Mesodermal cell (in vitro differentiated cells): Measurements from ENCODE around the gene ACACA.

ENCODE experiments used
- H3K27ac ChIP-seq: 2 replicates; pipeline ENCODE4 v1.7.0; 2013; ENCODE audit warnings: mild to moderate bottlenecking, low read depth, low read length, moderate library complexity; ENCODE audit not compliant: severe bottlenecking
- H3K36me3 ChIP-seq: 2 replicates; pipeline ENCODE4 v1.7.1; 2013; ENCODE audit warnings: mild to moderate bottlenecking, low read length, moderate library complexity; ENCODE audit not compliant: control insufficient read depth, insufficient read depth
- H3K4me1 ChIP-seq: one replicate; pipeline ENCODE4 v1.7.1; 2013; ENCODE audit warnings: mild to moderate bottlenecking, low read length; ENCODE audit not compliant: insufficient read depth, control insufficient read depth, poor library complexity, severe bottlenecking
- H3K4me3 ChIP-seq: 2 replicates; pipeline ENCODE4 v1.7.0; 2013; ENCODE audit warnings: low read length, control low read depth, mild to moderate bottlenecking; ENCODE audit not compliant: insufficient read depth, poor library complexity, severe bottlenecking; ENCODE audit errors: extremely low read depth
- H3K9me3 ChIP-seq: 2 replicates; pipeline ENCODE4 v1.7.1; 2013; ENCODE audit warnings: mild to moderate bottlenecking, low read length, moderate library complexity; ENCODE audit not compliant: control insufficient read depth
- WGBS, 2 experiments: methylation state at CpG; one replicate each; pipeline ENCODE4 v1.1.5; 2013; ENCODE audit warnings: missing lambda C conversion rate in 2 of 2; ENCODE audit not compliant: insufficient coverage in 2 of 2; 5-methylcytosine and 5-hydroxymethylcytosine counted together

Gene ACACA

DNA sequence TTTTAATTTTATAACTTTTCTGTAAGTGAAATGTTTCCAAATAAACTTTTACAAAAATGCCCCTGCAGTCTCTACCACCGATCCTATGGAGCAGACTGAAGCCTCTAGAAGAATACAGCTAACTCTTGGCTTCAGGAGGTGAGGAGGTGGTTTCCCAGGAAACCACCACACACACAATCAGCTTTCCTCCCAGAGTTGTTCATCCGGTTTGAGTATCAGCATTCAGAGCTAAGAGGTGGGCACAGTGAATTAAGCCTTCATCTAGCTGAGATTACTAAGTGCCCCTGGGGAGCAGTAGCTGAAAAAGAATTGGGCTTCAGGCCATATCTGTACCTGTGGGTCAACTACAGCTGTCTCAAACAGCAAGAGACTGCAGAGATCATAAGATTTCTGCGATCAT, 318.2 kb downstream of the ACACA start:
- Histone ChIP-seq H3K4me3 (no peak overlapping the region), H3K4me1 (peaks cover 16% of the 10 kb centered on the region), H3K36me3 (peaks cover 76% of the 10 kb centered on the region), H3K27ac (no peak overlapping the region), H3K9me3 (no peaks in the 10 kb centered on the region)
- 86 to 100% methylated on average over 1 of the region's 3 CpGs for WGBS, 2 experiments

DNA sequence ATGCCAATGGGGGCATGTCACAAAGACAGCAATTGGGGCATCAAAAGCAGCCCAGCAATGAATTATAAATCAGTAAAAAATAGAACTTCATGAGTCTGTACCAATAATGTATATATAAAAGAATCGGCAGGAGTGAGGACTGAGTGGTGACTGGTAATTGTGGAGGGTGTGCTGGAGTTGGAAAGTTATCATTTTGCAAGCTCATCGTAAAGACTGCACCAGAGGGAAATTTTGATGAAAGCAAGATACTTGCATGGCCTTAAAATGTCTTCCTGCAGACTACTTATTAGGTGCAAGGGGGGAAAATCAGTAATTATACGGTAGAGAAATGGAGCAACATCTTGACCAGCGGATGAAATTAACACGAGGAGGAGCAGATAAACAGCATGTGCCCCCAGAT, 319.0 kb downstream of the ACACA start:
- H3K27ac ChIP-seq = no peak overlapping the region
- peaks cover 68% of the 10 kb centered on the region for H3K36me3 ChIP-seq
- WGBS, 2 experiments = 91 to 94% methylated on average over 3 to 5 of the region's 5 CpGs
- H3K4me3 ChIP-seq = no peak overlapping the region
- no peaks in the 10 kb centered on the region for H3K9me3 ChIP-seq
- peaks cover 19% of the 10 kb centered on the region for H3K4me1 ChIP-seq

DNA sequence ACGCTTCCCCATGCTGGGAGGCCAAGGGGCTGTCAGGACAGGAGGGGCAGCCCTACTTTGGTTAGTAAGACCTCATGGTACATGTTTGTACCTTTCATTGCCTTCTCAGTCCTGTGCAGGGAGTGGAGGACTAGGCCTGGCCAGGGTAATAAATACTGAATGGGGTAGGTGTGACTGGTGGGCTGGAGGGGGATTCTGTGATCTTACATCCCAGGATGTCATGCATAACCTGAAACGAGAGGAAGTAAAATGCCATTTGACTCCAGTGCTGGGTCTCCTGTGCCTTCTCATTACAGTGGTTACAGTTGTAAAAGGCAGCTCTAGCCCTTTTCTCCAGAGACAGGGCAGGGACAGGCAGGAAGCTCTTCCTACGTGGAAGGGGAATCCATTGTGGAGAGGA, 319.7 kb downstream of the ACACA start:
- Histone ChIP-seq H3K9me3 (no peaks in the 10 kb centered on the region), H3K27ac (no peak overlapping the region), H3K36me3 (peaks cover 63% of the 10 kb centered on the region), H3K4me1 (peaks cover 20% of the 10 kb centered on the region), H3K4me3 (no peak overlapping the region)
- WGBS, 2 experiments = 94 to 95% methylated on average over 3 of the region's 3 CpGs

DNA sequence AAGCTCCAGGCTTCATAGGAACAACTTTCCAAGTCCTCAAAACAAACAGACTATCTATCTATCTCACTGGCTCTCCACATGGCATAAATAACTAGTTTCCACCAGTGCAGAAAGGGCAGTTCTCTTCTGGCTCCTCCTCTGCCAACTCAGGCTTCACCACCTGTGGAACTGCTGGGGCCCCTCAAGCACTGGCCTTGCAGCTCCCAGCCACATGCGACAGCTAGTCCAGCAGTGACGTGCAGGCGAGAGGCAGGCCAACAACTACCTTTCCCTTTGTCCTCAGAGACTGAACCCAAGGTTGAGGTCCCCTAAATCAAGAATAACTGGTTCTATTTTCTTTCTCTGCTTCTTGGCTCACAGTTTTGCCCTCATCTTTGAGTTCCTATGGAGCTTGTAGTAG, 320.3 kb downstream of the ACACA start:
- 100% methylated on average over 3 of the region's 3 CpGs; no CpG with 5 or more reads in 1 of the 2 experiments for WGBS, 2 experiments
- no peak overlapping the region for H3K27ac ChIP-seq
- peaks cover 16% of the 10 kb centered on the region for H3K4me1 ChIP-seq
- no peak overlapping the region for H3K4me3 ChIP-seq
- H3K36me3 ChIP-seq = peaks cover 63% of the 10 kb centered on the region
- H3K9me3 ChIP-seq = no peaks in the 10 kb centered on the region

DNA sequence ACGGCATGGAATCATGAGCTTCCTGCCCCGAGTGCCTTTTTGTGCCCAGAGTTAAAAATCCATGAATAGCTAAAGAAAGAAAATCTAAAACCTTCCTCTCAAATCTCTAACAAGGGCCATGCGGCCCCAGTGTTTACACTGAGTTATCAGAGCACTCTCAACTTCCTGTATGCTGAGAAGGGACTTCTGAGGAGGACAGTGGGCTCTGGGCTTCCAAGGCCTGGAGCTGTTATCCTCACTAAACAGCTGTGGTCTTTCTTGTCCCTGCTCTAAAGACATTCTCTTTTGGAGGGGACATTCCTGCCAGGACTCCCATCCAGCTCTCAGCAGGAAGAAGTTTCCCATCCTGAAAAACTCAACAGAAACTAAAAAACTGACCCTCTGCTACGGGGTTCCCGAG, 322.3 kb downstream of the ACACA start:
- H3K4me3 ChIP-seq = no peak overlapping the region
- no peaks in the 10 kb centered on the region for H3K9me3 ChIP-seq
- WGBS, 2 experiments = 85 to 86% methylated on average over 2 to 4 of the region's 5 CpGs
- H3K4me1 ChIP-seq = peaks cover 13% of the 10 kb centered on the region
- H3K27ac ChIP-seq = peak overlapping the region; percentile 54
- peaks cover 47% of the 10 kb centered on the region for H3K36me3 ChIP-seq

DNA sequence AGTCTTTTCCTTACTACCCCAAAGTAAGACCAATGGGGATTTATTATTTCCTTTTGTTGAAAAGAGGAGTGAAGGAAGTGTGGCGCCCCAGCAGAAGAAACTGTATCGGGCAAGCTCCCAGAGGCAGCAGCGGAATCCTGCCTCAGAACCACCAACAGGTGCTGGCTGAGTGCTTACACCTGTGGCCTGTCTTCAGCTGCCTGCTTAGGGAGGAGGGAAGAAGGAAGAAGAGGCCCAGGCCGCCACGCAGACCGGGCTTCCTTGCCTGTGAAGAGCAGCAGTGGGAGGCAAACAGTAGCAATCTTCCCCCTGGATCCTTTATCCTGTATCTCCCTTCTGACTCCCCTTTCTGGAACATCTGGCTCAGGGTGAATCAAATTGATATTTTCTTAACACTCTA, 323.2 kb downstream of the ACACA start:
- WGBS, 2 experiments = 89 to 92% methylated on average over 3 of the region's 6 CpGs
- H3K9me3 ChIP-seq = no peaks in the 10 kb centered on the region
- H3K36me3 ChIP-seq = peaks cover 38% of the 10 kb centered on the region
- peaks cover 13% of the 10 kb centered on the region for H3K4me1 ChIP-seq
- H3K4me3 ChIP-seq = no peak overlapping the region
- no peak overlapping the region for H3K27ac ChIP-seq

DNA sequence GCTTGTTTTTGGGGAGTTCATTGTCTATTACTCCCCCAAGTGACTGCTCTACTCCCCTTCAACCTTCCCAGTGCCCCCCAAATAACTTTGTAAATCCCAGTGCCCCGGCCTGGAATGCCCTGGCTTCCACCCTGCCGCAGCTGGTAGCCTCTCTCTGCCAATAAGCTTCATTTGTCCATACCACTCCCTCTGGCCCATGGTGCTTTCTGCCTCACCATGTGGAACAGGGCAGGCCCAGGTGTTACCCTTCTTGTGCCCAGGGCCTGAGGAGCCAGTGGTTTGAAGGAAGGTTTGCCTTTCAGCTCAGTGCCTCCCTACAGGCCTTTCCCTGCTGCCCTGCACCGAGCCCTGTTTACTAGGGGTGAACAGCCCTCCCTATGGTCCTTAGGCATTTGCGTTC, 323.7 kb downstream of the ACACA start:
- Histone ChIP-seq H3K9me3 (no peaks in the 10 kb centered on the region), H3K4me3 (no peak overlapping the region), H3K4me1 (peaks cover 13% of the 10 kb centered on the region), H3K36me3 (peaks cover 35% of the 10 kb centered on the region), H3K27ac (no peak overlapping the region)
- WGBS, 2 experiments = 83 to 92% methylated on average over 3 to 4 of the region's 4 CpGs

DNA sequence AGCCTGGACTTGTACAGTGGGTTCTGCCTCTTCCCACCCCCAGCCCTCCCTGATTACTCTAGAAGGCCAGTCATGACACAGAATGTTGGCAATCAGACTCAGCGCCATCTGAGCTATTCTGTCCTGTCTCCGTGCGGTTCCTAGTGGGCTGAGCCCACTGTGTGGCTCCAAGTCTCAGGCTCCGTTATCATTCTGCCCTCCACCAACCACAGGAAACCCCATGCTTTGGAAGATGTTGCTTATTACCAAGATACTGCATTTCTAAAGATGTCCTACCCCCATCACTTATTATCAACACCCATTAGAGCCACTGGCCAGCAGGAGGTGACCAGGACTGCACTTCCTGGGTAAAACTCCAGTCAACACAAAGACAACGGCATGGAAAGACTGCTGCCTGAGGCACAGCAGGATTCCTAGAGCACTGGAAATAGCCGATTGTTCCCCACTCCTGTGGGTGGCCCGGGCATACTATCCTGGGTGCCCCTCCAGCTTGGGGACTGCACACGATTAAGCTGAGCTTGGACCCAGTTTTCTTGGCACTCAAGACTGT, 324.2 kb downstream of the ACACA start:
- H3K4me1 ChIP-seq = peaks cover 13% of the 10 kb centered on the region
- H3K9me3 ChIP-seq = no peaks in the 10 kb centered on the region
- no peak overlapping the region for H3K27ac ChIP-seq
- H3K4me3 ChIP-seq = no peak overlapping the region
- 77 to 80% methylated on average over 7 of the region's 8 CpGs for WGBS, 2 experiments
- peaks cover 29% of the 10 kb centered on the region for H3K36me3 ChIP-seq

DNA sequence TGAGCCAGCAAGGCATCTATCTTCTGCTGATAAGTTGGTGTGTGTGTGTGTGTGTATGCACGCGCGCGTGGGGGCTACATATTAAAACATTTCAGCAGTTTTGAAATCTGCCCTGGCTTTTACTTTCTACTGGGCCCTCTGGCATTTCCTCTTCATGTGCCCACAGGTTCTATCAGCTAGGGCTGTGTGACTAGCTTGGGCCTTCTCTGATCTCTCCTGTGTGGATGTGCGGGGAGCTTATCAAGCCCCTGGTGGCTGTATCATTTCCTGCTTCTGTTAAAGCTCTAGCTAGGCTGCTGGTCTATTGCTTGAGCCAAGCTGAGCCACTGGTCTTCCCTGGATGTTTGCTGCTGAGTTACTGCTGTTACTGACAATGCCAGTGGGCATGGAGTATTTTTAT, 325.3 kb downstream of the ACACA start:
- WGBS, 2 experiments = 92 to 100% methylated on average over 1 of the region's 5 CpGs
- H3K4me3 ChIP-seq = no peak overlapping the region
- peaks cover 18% of the 10 kb centered on the region for H3K36me3 ChIP-seq
- H3K4me1 ChIP-seq = peaks cover 13% of the 10 kb centered on the region
- no peaks in the 10 kb centered on the region for H3K9me3 ChIP-seq
- no peak overlapping the region for H3K27ac ChIP-seq

DNA sequence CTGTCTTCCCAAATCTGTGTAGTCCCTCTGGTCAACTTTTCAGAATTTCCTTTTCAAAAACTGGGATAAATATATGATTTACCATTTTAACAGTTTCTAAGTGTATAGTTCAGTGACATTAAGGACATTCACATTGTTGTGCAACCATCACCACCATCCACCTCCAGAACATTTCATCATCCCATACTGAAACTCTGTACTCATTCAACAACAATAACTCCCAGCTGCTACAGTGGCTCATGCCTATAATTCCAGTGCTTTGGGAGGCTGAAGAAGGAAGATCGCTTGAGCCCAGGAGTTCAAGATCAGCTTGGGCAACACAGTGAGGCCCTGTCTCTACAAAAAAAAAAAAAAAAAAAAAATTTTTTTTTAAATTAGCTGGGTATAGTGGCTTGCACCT, 326.9 kb downstream of the ACACA start:
- no peak overlapping the region for H3K4me3 ChIP-seq
- no CpG with 5 or more reads among the region's 1 CpG for WGBS, 2 experiments

DNA sequence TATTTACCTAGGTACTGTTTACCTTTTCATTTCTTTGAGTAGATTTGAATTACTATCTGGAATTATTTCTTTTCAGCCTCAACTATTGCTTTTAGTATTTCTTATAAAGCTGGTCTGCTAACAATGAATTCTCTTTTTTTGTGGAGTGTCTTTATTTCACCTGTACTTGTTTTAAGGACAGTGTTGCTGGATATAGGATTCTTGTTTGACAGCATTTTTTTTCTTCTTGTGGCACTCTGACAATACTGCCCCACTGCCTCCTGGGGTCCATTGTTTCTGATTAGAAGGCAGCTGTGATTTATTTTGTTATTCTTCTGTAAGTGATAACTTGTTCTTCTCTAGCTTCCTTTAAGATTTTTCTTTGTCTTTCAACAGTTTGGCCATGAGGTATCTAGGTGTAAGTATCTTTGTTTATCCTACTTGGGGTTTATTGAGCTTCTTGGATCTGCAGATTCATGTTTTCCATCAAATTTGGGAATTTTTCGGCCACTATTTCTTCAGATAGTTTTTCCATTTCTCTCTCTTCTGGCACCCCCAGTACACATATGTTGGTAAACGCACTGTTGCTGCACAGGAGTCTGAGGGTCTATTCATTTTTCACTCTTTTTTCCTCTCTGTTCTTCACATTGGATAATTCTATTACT, 327.4 kb downstream of the ACACA start:
- no peaks in the 10 kb centered on the region for H3K36me3 ChIP-seq
- no peak overlapping the region for H3K4me3 ChIP-seq
- no peak overlapping the region for H3K27ac ChIP-seq
- 90 to 100% methylated on average over 2 of the region's 2 CpGs for WGBS, 2 experiments
- H3K4me1 ChIP-seq = peaks cover 4% of the 10 kb centered on the region
- no peaks in the 10 kb centered on the region for H3K9me3 ChIP-seq

More for the DNA sequence above, 326.9 kb downstream of the ACACA start:
- no peak overlapping the region for H3K27ac ChIP-seq
- H3K36me3 ChIP-seq = peaks cover 2% of the 10 kb centered on the region
- peaks cover 7% of the 10 kb centered on the region for H3K4me1 ChIP-seq
- H3K9me3 ChIP-seq = no peaks in the 10 kb centered on the region
